GM19452 (cell line): ENCODE results near the gene KCNS3.

ENCODE experiments used
- ATAC-seq: cut with Tn5 transposase; IDR thresholded peaks from one replicate; pipeline ENCODE4 v1.9.1; 2021; ENCODE audit not compliant: unreplicated experiment

KCNS3 gene

GRCh38 chr2:17878281-17879136 lies at the start of gene KCNS3:
Gene KCNS3 (plus strand): TSS chr2:17878667. CDS start chr2:17931009, 52,342 bp downstream.
- ATAC-seq = peak; percentile 71

- ATAC-seq = peak; percentile 82
Measured at GRCh38 chr2:17830053-17831034, 48.1 kb upstream of the KCNS3 start.

- ATAC-seq = no peak
Measured at GRCh38 chr2:17835516-17835915, 43.0 kb upstream of the KCNS3 start.

GRCh38 chr2:17839959-17840358 lies 38.5 kb upstream of the KCNS3 start:
- ATAC-seq = no peak

- ATAC-seq = no peak
Measured at GRCh38 chr2:17843457-17843856, 35.0 kb upstream of the KCNS3 start.

GRCh38 chr2:17845806-17846205 lies 32.7 kb upstream of the KCNS3 start:
- no peak for ATAC-seq

- no peak for ATAC-seq
Measured at GRCh38 chr2:17846676-17847075, 31.8 kb upstream of the KCNS3 start.

- ATAC-seq = no peak
Measured at GRCh38 chr2:17847236-17847635, 31.2 kb upstream of the KCNS3 start.

GRCh38 chr2:17849275-17849674 lies 29.2 kb upstream of the KCNS3 start:
- no peak for ATAC-seq

- no peak for ATAC-seq
Measured at GRCh38 chr2:17850151-17850550, 28.3 kb upstream of the KCNS3 start.

GRCh38 chr2:17851731-17852585 lies 26.5 kb upstream of the KCNS3 start:
- ATAC-seq = peak; percentile 78

- ATAC-seq = no peak
Measured at GRCh38 chr2:17853799-17854198, 24.7 kb upstream of the KCNS3 start.

- no peak for ATAC-seq
Measured at GRCh38 chr2:17857021-17857420, 21.4 kb upstream of the KCNS3 start.

GRCh38 chr2:17858064-17858463 lies 20.4 kb upstream of the KCNS3 start:
- no peak for ATAC-seq

GRCh38 chr2:17863539-17863938 lies 14.9 kb upstream of the KCNS3 start:
- no peak for ATAC-seq

- no peak for ATAC-seq
Measured at GRCh38 chr2:17864676-17865075, 13.8 kb upstream of the KCNS3 start.

- ATAC-seq = no peak
Measured at GRCh38 chr2:17867133-17867532, 11.3 kb upstream of the KCNS3 start.

- no peak for ATAC-seq
Measured at GRCh38 chr2:17869128-17869527, 9.3 kb upstream of the KCNS3 start.

- no peak for ATAC-seq
Measured at GRCh38 chr2:17871639-17872038, 6.8 kb upstream of the KCNS3 start.

GRCh38 chr2:17873021-17873420 lies 5.4 kb upstream of the KCNS3 start:
- ATAC-seq = no peak

GRCh38 chr2:17876590-17876989 lies 1.9 kb upstream of the KCNS3 start:
- no peak for ATAC-seq
